ENCODE results near the gene TNNC1.

- no peak for TF ChIP-seq CTCF (IDR thresholded peaks at IDR 0.05 in 4 of 5, conservative IDR thresholded peaks at IDR 0.05 in 1 of 5)
- no peak for TF ChIP-seq POLR2A (IDR thresholded peaks at IDR 0.05)
Measured at GRCh38 chr3:52406791-52407510, 46.9 kb downstream of the TNNC1 start.
